Endothelial cell (in vitro differentiated cells): Measurements from ENCODE around the gene TTLL6. TPM values are rescaled to one million over a fixed set of nuclear protein-coding genes. Genes with fewer than 3 reads are reported as not detected.
"Not testable (repeated sequence)": the region's sequence is repeated elsewhere in the genome, so short reads cannot be mapped to it uniquely, and the experiment has no call there.

Experiments used
- DNase-seq: peaks from one replicate; pipeline ENCODE4 v3.0.0; 2021; ENCODE audit warnings: low spot score
- H3K27ac Mint-ChIP-seq: one replicate; pipeline ENCODE4 v1.8.0; 2021; ENCODE audit warnings: mixed read lengths, inconsistent platforms; ENCODE audit not compliant: unreplicated experiment
- H3K27me3 Mint-ChIP-seq: one replicate; pipeline ENCODE4 v1.8.0; 2021; ENCODE audit warnings: mild to moderate bottlenecking, moderate library complexity, mixed read lengths, inconsistent platforms; ENCODE audit not compliant: unreplicated experiment
- H3K36me3 Mint-ChIP-seq: one replicate; pipeline ENCODE4 v1.8.0; 2021; ENCODE audit warnings: mild to moderate bottlenecking, low read depth, mixed read lengths, inconsistent platforms; ENCODE audit not compliant: unreplicated experiment
- H3K4me1 Mint-ChIP-seq: one replicate; pipeline ENCODE4 v1.8.0; 2021; ENCODE audit warnings: mild to moderate bottlenecking, mixed read lengths, inconsistent platforms; ENCODE audit not compliant: unreplicated experiment
- H3K4me3 Mint-ChIP-seq: one replicate; pipeline ENCODE4 v1.8.0; 2021; ENCODE audit warnings: mild to moderate bottlenecking, mixed read lengths, inconsistent platforms; ENCODE audit not compliant: unreplicated experiment
- H3K9me3 Mint-ChIP-seq: one replicate; pipeline ENCODE4 v1.8.0; 2021; ENCODE audit warnings: mixed read lengths, inconsistent platforms; ENCODE audit not compliant: unreplicated experiment
- total RNA-seq: library from RNA; stranded (reverse); fragmentation: NEBNext Ultra II Directional; extraction: Animal tissue kit (Norgen Biotek cat#: 25700); gene quantifications from one replicate; pipeline ENCODE4 v1.2.1, GENCODE V29; 2021; ENCODE audit not compliant: unreplicated experiment
- TF ChIP-seq, protein P1 (sequence below): fragments of 200-600 bp; sonication (generic); IDR thresholded peaks from one replicate; pipeline ENCODE4 v1.5.0; 2021; ENCODE audit warnings: antibody characterized with exemption; ENCODE audit not compliant: unreplicated experiment

TTLL6 gene
- total RNA-seq, 1 donor from 2014 or later = 0.87 TPM

DNA sequence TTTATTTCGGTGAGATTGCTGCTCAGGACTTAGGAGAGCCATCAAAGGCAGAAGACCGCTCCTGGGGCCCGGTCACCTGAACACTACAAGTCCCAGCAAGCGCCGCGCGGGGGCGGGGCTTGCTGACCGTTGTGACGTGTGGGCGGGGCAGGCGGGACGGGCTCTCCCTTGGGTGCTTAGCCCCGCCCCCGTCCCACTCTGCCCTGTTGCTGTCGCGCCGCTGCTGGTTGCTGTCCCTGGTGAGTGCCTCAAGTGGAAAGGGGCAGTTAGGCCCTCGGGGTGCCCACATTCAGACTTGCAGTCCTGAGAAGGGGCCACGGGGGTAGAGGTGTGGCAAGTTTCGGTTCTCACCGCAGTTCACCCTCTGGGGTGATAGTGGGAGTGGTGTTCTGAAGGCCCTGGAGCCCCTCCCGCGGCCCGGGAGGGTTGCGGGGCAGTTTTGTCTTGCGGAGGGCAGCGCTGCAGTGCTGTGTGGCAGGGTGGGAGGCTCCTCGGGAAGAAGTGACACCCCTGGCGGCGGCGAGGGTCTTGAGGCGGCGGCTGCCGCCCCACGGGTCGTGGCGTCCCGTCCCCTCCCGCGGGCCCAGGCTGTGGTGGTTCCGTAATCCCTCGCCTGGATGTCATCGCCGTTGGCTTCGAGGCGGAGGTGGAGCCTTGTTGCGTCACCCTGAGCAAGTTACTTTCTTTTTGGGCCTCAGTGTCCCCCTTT is 14.0 kb upstream of the TTLL6 start, which contains the start of gene CALCOCO2:
CALCOCO2 (plus strand) TSS at position 196 of the 709 bp plus-strand sequence. CDS start 10,673 bp downstream, outside the sequence.
- peak within 1 kb of the TSS; percentile 96 for H3K4me3 Mint-ChIP-seq
- peak within 1 kb of the TSS; percentile 48 for H3K27ac Mint-ChIP-seq
- TF ChIP-seq, protein P1, sequence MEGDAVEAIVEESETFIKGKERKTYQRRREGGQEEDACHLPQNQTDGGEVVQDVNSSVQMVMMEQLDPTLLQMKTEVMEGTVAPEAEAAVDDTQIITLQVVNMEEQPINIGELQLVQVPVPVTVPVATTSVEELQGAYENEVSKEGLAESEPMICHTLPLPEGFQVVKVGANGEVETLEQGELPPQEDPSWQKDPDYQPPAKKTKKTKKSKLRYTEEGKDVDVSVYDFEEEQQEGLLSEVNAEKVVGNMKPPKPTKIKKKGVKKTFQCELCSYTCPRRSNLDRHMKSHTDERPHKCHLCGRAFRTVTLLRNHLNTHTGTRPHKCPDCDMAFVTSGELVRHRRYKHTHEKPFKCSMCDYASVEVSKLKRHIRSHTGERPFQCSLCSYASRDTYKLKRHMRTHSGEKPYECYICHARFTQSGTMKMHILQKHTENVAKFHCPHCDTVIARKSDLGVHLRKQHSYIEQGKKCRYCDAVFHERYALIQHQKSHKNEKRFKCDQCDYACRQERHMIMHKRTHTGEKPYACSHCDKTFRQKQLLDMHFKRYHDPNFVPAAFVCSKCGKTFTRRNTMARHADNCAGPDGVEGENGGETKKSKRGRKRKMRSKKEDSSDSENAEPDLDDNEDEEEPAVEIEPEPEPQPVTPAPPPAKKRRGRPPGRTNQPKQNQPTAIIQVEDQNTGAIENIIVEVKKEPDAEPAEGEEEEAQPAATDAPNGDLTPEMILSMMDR = no peak

DNA sequence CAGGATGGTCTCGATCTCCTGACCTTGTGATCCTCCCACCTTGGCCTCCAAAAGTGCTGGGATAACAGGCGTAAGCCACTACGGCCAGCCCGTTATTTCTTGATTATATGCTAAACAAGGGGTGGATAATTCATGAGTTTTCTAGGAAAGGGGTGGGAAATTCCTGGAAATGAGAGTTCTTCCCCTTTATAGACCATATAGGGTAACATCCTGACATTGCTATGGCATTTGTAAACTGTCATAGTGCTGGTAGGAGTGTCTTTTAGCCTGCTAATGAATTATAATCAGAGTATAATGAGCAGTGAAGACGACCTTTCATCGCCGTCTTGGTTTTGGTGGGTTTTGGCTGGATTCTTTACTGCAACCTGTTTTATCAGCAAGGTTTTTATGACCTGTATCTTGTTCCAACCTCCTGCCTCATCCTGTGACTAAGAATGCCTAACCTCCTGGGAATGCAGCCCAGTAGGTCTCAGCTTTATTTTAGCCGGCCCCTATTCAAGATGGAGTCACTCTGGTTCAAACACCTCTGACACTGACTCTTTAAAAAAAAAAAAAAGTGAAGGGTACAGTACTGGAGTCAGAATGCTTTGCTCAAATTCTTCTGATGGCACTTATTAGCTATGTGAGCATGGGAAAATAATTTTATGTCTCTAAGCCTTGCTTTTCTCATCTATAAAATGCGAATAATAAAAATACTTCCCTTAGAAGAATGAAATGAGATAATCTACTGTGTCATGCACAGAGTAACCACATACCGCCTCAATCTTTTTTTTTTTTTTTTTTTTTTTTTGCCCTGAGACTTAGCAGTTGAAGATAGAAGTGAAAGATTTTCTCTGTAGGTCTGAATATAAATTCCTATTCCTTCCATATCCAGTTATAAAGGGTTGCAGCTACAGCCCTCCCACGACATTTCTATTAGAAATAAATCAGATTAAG is 8.7 kb upstream of the TTLL6 start:
- Mint-ChIP-seq H3K27me3 (no peaks in the 10 kb centered on the region), H3K9me3 (no peaks in the 10 kb centered on the region), H3K4me3 (no peak overlapping the region), H3K27ac (no peak overlapping the region), H3K4me1 (no peaks in the 10 kb centered on the region), H3K36me3 (no peaks in the 10 kb centered on the region)
- DNase-seq = no peak
- TF ChIP-seq, protein P1 = no peak

More for the DNA sequence above, 14.0 kb upstream of the TTLL6 start, which contains the start of gene CALCOCO2:
- no peaks in the 10 kb centered on the region for H3K9me3 Mint-ChIP-seq
- no peaks in the 10 kb centered on the region for H3K36me3 Mint-ChIP-seq
- DNase-seq = peak; percentile 79
- H3K27me3 Mint-ChIP-seq = no peaks in the 10 kb centered on the region
- H3K4me1 Mint-ChIP-seq = peaks cover 2% of the 10 kb centered on the region

DNA sequence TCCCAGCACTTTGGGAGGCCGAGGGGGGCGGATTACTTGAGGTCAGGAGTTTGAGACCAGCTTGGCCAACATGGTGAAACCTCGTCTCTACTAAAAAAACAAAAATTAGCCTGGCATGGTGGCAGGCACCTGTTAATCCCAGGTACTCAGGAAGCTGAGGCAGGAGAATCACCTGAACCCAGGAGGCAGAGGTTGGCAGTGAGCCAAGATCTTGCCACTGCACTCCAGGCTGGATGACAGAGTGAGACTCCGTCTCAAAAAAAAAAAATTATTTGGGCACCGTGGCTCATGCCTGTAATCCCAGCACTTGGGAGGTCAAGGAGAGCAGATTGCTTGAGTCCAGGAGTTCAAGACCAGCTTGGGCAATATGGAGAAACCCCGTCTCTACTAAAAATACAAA is 3.9 kb upstream of the TTLL6 start:
- H3K27ac Mint-ChIP-seq, H3K36me3 Mint-ChIP-seq, H3K4me1 Mint-ChIP-seq, H3K4me3 Mint-ChIP-seq, H3K9me3 Mint-ChIP-seq, DNase-seq, H3K27me3 Mint-ChIP-seq: not testable (repeated sequence)

DNA sequence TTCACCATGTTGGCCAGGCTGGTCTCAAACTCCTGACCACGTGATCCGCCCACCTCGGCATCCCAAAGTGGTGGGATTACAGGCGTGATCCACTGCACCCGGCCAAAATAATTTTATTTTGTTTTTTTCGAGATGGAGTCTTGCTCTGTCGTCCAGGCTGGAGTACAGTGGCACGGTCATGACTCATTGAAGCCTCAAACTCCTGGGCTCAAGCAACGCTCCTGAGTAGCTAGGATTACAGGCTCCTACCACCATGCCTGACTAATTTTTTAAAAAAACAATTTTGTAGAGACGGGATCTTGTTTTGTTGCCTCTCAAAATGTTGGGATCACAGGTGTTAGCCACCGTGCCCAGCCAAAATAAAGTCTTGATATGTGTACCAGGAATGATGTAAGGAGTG is 2.4 kb upstream of the TTLL6 start:
- no peak overlapping the region for H3K4me3 Mint-ChIP-seq
- H3K36me3 Mint-ChIP-seq = no peaks in the 10 kb centered on the region
- no peak overlapping the region for H3K27ac Mint-ChIP-seq
- DNase-seq = no peak
- H3K9me3 Mint-ChIP-seq = no peaks in the 10 kb centered on the region
- peaks cover 9% of the 10 kb centered on the region for H3K27me3 Mint-ChIP-seq
- TF ChIP-seq, protein P1 = no peak
- H3K4me1 Mint-ChIP-seq = peaks cover 4% of the 10 kb centered on the region

DNA sequence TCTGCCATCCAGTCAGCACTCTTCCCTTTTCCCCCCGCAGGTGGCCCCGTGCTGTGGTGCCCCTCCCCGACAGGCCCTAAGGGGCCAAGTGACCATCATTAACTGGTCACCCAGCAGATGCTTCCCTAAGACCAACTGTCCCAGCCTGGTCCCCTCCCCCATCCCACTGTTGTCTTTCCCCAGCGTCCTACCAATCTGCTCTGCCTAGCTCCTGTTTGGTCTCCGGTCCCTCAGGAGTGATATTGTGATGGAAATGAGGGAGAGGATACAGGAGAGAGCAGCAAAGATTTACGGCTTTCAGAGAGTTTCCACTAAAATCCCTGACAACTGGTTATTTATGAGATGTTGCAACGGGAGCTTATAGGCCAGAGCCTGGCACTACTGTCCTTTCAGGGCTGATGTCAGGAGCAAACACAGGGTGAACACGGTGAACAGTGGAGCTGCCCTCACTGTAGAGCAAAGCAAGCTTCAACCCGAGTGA is 1.4 kb upstream of the TTLL6 start:
- TF ChIP-seq, protein P1 = no peak
- Mint-ChIP-seq H3K36me3 (no peaks in the 10 kb centered on the region), H3K4me1 (peaks cover 4% of the 10 kb centered on the region), H3K27ac (no peak overlapping the region), H3K27me3 (peaks cover 9% of the 10 kb centered on the region), H3K4me3 (no peak overlapping the region), H3K9me3 (no peaks in the 10 kb centered on the region)
- no peak for DNase-seq
